PC-9 (cell line): ENCODE measurements around the gene NAP1L4. TPM values are rescaled to one million over a fixed set of nuclear protein-coding genes. Genes with fewer than 3 reads are reported as not detected.

Experiments
- BruUV-seq: library from RNA; stranded (reverse); fragments of 400-500 nt; replicated peaks from 2 replicates; lab custom pipeline; 2021; lab: Mats Ljungman, UMichigan
- CTCF ChIA-PET: fragments of 300-600 bp; sonication (Branson Sonifier 250); formaldehyde crosslinking; loops from one replicate; lab custom pipeline; 2022; ENCODE audit warnings: antibody characterized with exemption; lab: Charles Lee
- POLR2A ChIA-PET: fragments of 300-600 bp; sonication (Branson Sonifier 250); formaldehyde crosslinking; loops from one replicate; lab custom pipeline; 2022; ENCODE audit warnings: antibody characterized with exemption; ENCODE audit not compliant: unreplicated experiment; lab: Charles Lee
- DNase-seq, 2 experiments: peaks; one replicate each; pipeline versions ENCODE4 v3.0.0 to v3.0.0-alpha.2; 2015 to 2022; ENCODE audit warnings: mixed read lengths in 1 of 2
- H2AFZ ChIP-seq: fragments of 200-600 bp; sonication (generic); 2 replicates; pipeline ENCODE4 v1.8.1; 2017; ENCODE audit warnings: antibody characterized with exemption
- H3F3A ChIP-seq: fragments of 200-600 bp; sonication (generic); 2 replicates; pipeline ENCODE4 v1.8.1; 2017; ENCODE audit warnings: antibody characterized with exemption, mild to moderate bottlenecking, low read depth; ENCODE audit not compliant: insufficient read depth
- H3K27ac ChIP-seq: fragments of 200-600 bp; sonication (generic); 2 replicates; pipeline ENCODE4 v1.6.1; 2016; ENCODE audit warnings: mixed run types
- H3K27me3 ChIP-seq: fragments of 200-600 bp; sonication (generic); 2 replicates; pipeline ENCODE4 v1.6.1; 2016; ENCODE audit warnings: low read depth, mixed run types; ENCODE audit not compliant: insufficient read depth
- H3K36me3 ChIP-seq: fragments of 200-600 bp; sonication (generic); 2 replicates; pipeline ENCODE4 v1.6.1; 2016; ENCODE audit warnings: low read depth, mixed run types
- H3K4me1 ChIP-seq: fragments of 200-600 bp; sonication (generic); replicated peaks from 2 replicates; pipeline ENCODE4 v1.6.1; 2016; ENCODE audit warnings: mixed run types; ENCODE audit not compliant: insufficient read depth
- H3K4me2 ChIP-seq: fragments of 200-600 bp; sonication (generic); 2 replicates; pipeline ENCODE4 v1.6.1; 2017; ENCODE audit warnings: mixed run types
- H3K4me3 ChIP-seq: fragments of 200-600 bp; sonication (generic); 2 replicates; pipeline ENCODE4 v1.6.1; 2016; ENCODE audit warnings: mixed run types
- H3K79me2 ChIP-seq: fragments of 200-600 bp; sonication (generic); 2 replicates; pipeline ENCODE4 v1.6.1; 2017; ENCODE audit warnings: low read depth, mixed run types
- H3K9me2 ChIP-seq: fragments of 200-600 bp; sonication (generic); 2 replicates; pipeline ENCODE4 v1.8.1; 2017; ENCODE audit warnings: mild to moderate bottlenecking; ENCODE audit not compliant: insufficient read depth
- H3K9me3 ChIP-seq: fragments of 200-600 bp; sonication (generic); 2 replicates; pipeline ENCODE4 v1.8.1; 2016; ENCODE audit warnings: low read depth; ENCODE audit not compliant: insufficient read depth
- H4K20me1 ChIP-seq: fragments of 200-600 bp; sonication (generic); 2 replicates; pipeline ENCODE4 v1.8.1; 2017; ENCODE audit not compliant: insufficient read depth
- CTCF ChIP-seq: fragments of 200-600 bp; sonication (generic); conservative IDR thresholded peaks from 2 replicates; pipeline ENCODE4 v1.6.1; 2017; ENCODE audit warnings: mixed run types, antibody characterized with exemption, mild to moderate bottlenecking, moderate library complexity
- EZH2 ChIP-seq: fragments of 200-600 bp; sonication (generic); IDR thresholded peaks from 2 replicates; pipeline ENCODE4 v1.8.0; 2017; ENCODE audit warnings: antibody characterized with exemption, low read depth
- intact Hi-C: fragments of 100-400 bp; cut with micrococcal nuclease; formaldehyde crosslinking; loops from one replicate; pipeline ENCODE4 v1.10.0; 2022; ENCODE audit not compliant: unreplicated experiment
- total RNA-seq: library from RNA; stranded (reverse); gene quantifications from 2 replicates; pipeline ENCODE4 v1.2.3, GENCODE V29; 2021

NAP1L4 gene
- total RNA-seq, 1 experiment from 2014 or later, result 86.7 TPM

GRCh38 chr11:3020011-3020410 is 27.9 kb upstream of the NAP1L4 start:
- no peaks in the 10 kb centered on the region for H3K9me2 ChIP-seq
- H3F3A ChIP-seq, result no peaks in the 10 kb centered on the region
- intact Hi-C loops, result loop anchor here (5.0 kb wide), 3 partner anchors 63 to 488 kb away; no protein-coding TSS in a partner anchor
- no peaks in the 10 kb centered on the region for H3K27me3 ChIP-seq
- ChIA-PET CTCF (no interaction called here), POLR2A (no interaction called here)
- no peak overlapping the region for H2AFZ ChIP-seq
- no TSS peak for BruUV-seq
- no peak overlapping the region for H3K27ac ChIP-seq
- no peak for DNase-seq
- H3K4me1 ChIP-seq, result no peaks in the 10 kb centered on the region; the same call in 1 of the 2 replicates
- H4K20me1 ChIP-seq, result no peaks in the 10 kb centered on the region; the same call in 1 of the 2 replicates
- H3K79me2 ChIP-seq, result no peaks in the 10 kb centered on the region
- peaks cover 16% of the 10 kb centered on the region; the same call in 1 of the 2 replicates for H3K36me3 ChIP-seq
- H3K4me2 ChIP-seq, result no peak overlapping the region
- H3K4me3 ChIP-seq, result no peak overlapping the region
- H3K9me3 ChIP-seq, result no peaks in the 10 kb centered on the region
- TF ChIP-seq EZH2, result no peak
- TF ChIP-seq CTCF, result no peak

- no peak overlapping the region for H3K27ac ChIP-seq
- no peaks in the 10 kb centered on the region for H3K9me2 ChIP-seq
- no peaks in the 10 kb centered on the region for H3F3A ChIP-seq
- no peak overlapping the region for H3K4me2 ChIP-seq
- ChIA-PET POLR2A (no interaction called here), CTCF (no interaction called here)
- H3K4me3 ChIP-seq, result no peak overlapping the region
- no peaks in the 10 kb centered on the region for H3K27me3 ChIP-seq
- intact Hi-C loops, result no loop called here
- H4K20me1 ChIP-seq, result no peaks in the 10 kb centered on the region; the same call in 1 of the 2 replicates
- no peak for TF ChIP-seq EZH2
- no peak for TF ChIP-seq CTCF
- H3K79me2 ChIP-seq, result no peaks in the 10 kb centered on the region
- BruUV-seq, result no TSS peak
- no peak overlapping the region for H2AFZ ChIP-seq
- H3K4me1 ChIP-seq, result no peaks in the 10 kb centered on the region; the same call in 1 of the 2 replicates
- peaks cover 11% of the 10 kb centered on the region; the same call in 1 of the 2 replicates for H3K36me3 ChIP-seq
- H3K9me3 ChIP-seq, result no peaks in the 10 kb centered on the region
- DNase-seq, result no peak
These were observed 26.5 kb upstream of the NAP1L4 start for GRCh38 chr11:3018596-3018995.

GRCh38 chr11:3016861-3017260 is 24.7 kb upstream of the NAP1L4 start:
- Histone ChIP-seq H4K20me1 (no peaks in the 10 kb centered on the region; the same call in 1 of the 2 replicates), H2AFZ (no peak overlapping the region), H3K4me3 (no peak overlapping the region), H3K4me2 (no peak overlapping the region), H3K27me3 (no peaks in the 10 kb centered on the region), H3K79me2 (no peaks in the 10 kb centered on the region), H3K9me3 (no peaks in the 10 kb centered on the region), H3K4me1 (no peaks in the 10 kb centered on the region), H3K36me3 (peaks cover 11% of the 10 kb centered on the region; the same call in 1 of the 2 replicates), H3F3A (no peaks in the 10 kb centered on the region), H3K9me2 (no peaks in the 10 kb centered on the region), H3K27ac (no peak overlapping the region)
- intact Hi-C loops, result no loop called here
- ChIA-PET CTCF (no interaction called here), POLR2A (no interaction called here)
- BruUV-seq, result no TSS peak
- TF ChIP-seq CTCF (no peak), EZH2 (no peak)
- no peak for DNase-seq
